Kidney epithelial cell (primary cell): ENCODE data around the gene MRPL14. TPM values are rescaled to one million over a fixed set of nuclear protein-coding genes. Genes with fewer than 3 reads are reported as not detected.
A peak's percentile ranks its signal among the peaks of the same experiment; 100 is the strongest.

ENCODE experiments used
- DNase-seq: peaks from one replicate; pipeline ENCODE4 v3.0.0-alpha.2; 2010; ENCODE audit warnings: low read depth
- H3K27me3 ChIP-seq: 2 replicates; pipeline ENCODE4 v1.6.0; 2011; ENCODE audit warnings: low read length; ENCODE audit not compliant: control insufficient read depth, insufficient read depth
- H3K36me3 ChIP-seq: 2 replicates; pipeline ENCODE4 v1.5.1; 2011; ENCODE audit warnings: low read length; ENCODE audit not compliant: control insufficient read depth, insufficient read depth
- H3K4me3 ChIP-seq: 2 replicates; pipeline ENCODE4 v1.5.1; 2011; ENCODE audit warnings: low read depth, mild to moderate bottlenecking, control low read depth, low read length
- CTCF ChIP-seq: IDR thresholded peaks from 2 replicates; pipeline ENCODE4 v1.5.1; 2011; ENCODE audit warnings: mild to moderate bottlenecking, moderate library complexity, low read length, control low read depth, inconsistent platforms; ENCODE audit not compliant: insufficient read depth, poor library complexity, severe bottlenecking
- total RNA-seq: library from RNA; depleted of rRNA; stranded (reverse); fragments of >200 nt; gene quantifications from 2 replicates; pipeline ENCODE4 v1.2.3, GENCODE V29; 2015

MRPL14 gene
- total RNA-seq, 1 donor from 2014 or later = 98.5 TPM

- no peak for TF ChIP-seq CTCF
- H3K4me3 ChIP-seq = no peak overlapping the region
Measured at GRCh38 chr6:44104481-44105021, 22.7 kb downstream of the MRPL14 start.

GRCh38 chr6:44102527-44102926 is 24.7 kb downstream of the MRPL14 start:
- Histone ChIP-seq H3K36me3 (peaks cover 4% of the 10 kb centered on the region), H3K27me3 (no peaks in the 10 kb centered on the region), H3K4me3 (no peak overlapping the region)
- no peak for TF ChIP-seq CTCF
- DNase-seq = no peak

More at GRCh38 chr6:44104481-44105021, 22.7 kb downstream of the MRPL14 start:
- Histone ChIP-seq H3K36me3 (peaks cover 4% of the 10 kb centered on the region), H3K27me3 (no peaks in the 10 kb centered on the region)
- DNase-seq = no peak

DNA sequence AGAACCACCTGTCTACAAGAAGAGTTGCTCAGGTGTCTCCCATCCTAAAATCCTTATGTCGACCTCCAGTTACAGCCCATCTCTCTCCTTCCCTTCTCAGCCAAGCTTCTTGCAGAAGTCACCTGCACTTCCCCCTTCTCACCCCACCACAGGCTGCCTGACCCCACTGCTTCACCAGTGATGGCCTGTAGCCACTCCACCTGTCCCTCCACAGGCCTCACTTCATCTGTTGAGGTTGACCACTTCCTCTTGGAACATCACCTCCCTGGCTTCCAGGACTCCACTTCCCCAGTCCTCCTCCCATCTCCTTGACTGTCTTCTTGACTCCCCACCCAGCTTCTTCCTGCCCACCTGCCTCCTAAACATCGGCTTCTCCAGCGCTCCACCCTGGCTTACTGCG is 25.4 kb downstream of the MRPL14 start:
- no peak for DNase-seq
- Histone ChIP-seq H3K27me3 (no peaks in the 10 kb centered on the region), H3K36me3 (peaks cover 4% of the 10 kb centered on the region), H3K4me3 (no peak overlapping the region)
- no peak for TF ChIP-seq CTCF

DNA sequence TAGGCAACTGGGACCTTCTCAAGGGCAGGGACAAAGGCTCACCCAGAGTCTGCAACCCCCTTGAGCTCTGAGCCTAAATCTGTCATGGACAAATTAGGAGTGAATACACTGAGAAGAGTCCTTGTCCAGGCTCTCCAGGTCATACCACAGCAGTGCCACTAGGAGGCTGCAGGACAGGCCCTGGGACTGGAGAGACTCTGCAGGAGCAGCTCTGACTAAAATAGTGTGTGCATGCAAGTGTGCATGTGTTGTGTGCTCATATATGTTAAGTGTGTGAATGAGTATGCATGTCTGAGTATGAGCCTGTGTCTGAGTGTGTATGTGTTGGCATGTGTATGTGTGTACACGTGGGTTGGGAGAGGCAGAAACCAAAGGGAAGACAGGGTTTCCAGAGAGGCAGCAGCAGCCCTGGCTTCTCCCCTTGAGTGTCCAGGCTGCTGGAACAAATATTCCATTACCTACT is 27.1 kb downstream of the MRPL14 start:
- TF ChIP-seq CTCF = peak; percentile 78
- H3K4me3 ChIP-seq = no peak overlapping the region
- no peak for DNase-seq
- H3K36me3 ChIP-seq = peaks cover 1% of the 10 kb centered on the region
- no peaks in the 10 kb centered on the region for H3K27me3 ChIP-seq

DNA sequence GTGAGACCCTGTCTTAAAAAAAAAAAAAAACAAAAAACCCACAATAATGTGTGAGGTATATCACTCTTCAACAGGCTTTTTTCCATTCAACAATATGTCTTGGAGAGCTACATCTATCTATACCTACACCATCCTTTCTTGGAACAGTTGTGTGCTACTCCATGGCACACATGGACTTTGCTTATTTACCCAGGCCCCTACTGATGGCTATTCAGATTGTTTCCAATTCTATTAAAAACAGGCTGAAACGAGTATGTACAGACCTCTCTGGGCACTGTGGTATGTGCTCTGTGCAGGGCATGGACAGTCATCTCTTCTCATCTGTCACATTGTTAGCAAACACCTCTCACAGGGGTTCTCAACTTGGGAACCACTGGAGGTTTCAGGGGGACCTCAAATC is 28.1 kb downstream of the MRPL14 start:
- Histone ChIP-seq H3K4me3 (no peak overlapping the region), H3K27me3 (no peaks in the 10 kb centered on the region), H3K36me3 (peaks cover 1% of the 10 kb centered on the region)
- TF ChIP-seq CTCF = no peak
- DNase-seq = no peak

- H3K4me3 ChIP-seq = no peak overlapping the region
- no peak for DNase-seq
- H3K27me3 ChIP-seq = no peaks in the 10 kb centered on the region
- no peaks in the 10 kb centered on the region for H3K36me3 ChIP-seq
- no peak for TF ChIP-seq CTCF
Measured at GRCh38 chr6:44097782-44098317, 29.4 kb downstream of the MRPL14 start.
